GM04503 (cell line): Measurements from ENCODE around the gene WASHC1.
A peak's percentile ranks its signal among the peaks of the same experiment; 100 is the strongest.
"Not testable (repeated sequence)": the region's sequence is repeated elsewhere in the genome, so short reads cannot be mapped to it uniquely, and the experiment has no call there.

Source experiments
- DNase-seq: peaks from one replicate; pipeline ENCODE4 v3.0.0-alpha.2; 2012; ENCODE audit warnings: low read depth

Gene WASHC1

DNA sequence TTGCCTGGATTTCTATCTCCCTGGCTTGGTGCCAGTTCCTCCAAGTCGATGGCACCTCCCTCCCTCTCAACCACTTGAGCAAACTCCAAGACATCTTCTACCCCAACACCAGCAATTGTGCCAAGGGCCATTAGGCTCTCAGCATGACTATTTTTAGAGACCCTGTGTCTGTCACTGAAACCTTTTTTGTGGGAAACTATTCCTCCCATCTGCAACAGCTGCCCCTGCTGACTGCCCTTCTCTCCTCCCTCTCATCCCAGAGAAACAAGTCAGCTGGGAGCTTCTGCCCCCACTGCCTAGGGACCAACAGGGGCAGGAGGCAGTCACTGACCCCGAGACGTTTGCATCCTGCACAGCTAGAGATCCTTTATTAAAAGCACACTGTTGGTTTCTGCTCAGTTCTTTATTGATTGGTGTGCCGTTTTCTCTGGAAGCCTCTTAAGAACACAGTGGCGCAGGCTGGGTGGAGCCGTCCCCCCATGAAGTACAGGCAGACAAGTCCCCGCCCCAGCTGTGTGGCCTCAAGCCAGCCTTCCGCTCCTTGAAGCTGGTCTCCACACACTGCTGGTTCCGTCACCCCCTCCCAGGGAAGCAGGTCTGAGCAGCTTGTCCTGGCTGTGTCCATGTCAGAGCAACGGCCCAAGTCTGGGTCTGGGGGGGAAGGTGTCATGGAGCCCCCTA is 15.0 kb downstream of the WASHC1 start:
- DNase-seq: not testable (repeated sequence)

DNA sequence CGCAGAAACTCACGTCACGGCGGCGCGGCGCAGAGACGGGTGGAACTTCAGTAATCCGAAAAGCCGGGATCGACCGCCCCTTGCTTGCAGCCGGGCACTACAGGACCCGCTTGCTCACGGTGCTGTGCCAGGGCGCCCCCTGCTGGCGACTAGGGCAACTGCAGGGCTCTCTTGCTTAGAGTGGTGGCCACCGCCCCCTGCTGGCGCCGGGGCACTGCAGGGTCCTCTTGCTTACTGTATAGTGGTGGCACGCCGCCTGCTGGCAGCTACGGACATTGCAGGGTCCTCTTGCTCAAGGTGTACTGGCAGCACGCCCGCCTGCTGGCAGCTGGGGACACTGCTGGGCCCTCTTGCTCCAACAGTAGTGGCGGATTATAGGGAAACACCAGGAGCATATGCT is 18.1 kb downstream of the WASHC1 start:
- DNase-seq: not testable (repeated sequence)

DNA sequence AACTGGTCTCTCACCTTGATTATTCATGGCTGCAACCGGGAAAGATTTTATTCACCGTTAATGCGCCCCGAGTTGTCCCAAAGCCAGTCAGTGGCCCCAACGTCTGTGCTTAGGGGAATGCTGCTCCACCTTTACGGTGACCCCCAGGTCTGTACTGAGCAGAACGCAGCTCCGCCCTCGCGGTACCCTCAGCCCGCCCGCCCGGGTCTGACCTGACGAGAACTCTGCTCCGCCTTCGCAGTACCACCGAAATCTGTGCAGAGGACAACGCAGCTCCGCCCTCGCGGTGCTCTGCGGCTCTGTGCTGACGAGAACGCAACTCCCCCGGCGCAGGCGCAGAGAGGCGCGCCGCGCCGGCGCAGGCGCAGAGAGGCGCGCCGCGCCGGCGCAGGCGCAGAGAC is 18.6 kb downstream of the WASHC1 start:
- DNase-seq: not testable (repeated sequence)

DNA sequence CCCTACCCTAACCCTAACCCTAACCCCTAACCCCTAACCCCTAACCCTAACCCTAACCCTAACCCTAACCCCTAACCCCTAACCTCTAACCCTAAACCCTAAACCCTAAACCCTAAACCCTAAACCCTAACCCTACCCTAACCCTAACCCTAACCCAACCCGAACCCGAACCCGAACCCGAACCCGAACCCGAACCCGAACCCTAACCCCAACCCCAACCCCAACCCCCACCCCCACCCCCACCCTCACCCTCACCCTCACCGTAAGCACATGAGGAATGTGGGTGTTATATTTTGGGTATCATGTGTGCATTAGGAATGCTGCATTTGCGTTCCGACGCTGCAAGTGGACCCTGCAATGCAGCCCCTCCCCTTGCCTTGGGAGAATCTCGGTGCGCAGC is 19.0 kb downstream of the WASHC1 start:
- DNase-seq: peak; percentile 4
